A549 (cell line): ENCODE data around the gene ADK. TPM values are rescaled to one million over a fixed set of nuclear protein-coding genes. Genes with fewer than 3 reads are reported as not detected.

Experiments
- ATAC-seq, 2 experiments: fragments of 200-7000 bp in 1 of 2; fragments of >200 bp in 1 of 2; cut with Nextera tagmentation in 1 of 2; cut with Tn5 transposase in 1 of 2; 3 replicates each; pipeline versions ENCODE4 v1.8.0 to v1.9.1; 2018 to 2020; ENCODE audit warnings: mild to moderate bottlenecking in 1 of 2, moderate library complexity in 1 of 2
- CTCF ChIA-PET: fragments of 300-600 bp; sonication (Branson Sonifier 250); formaldehyde crosslinking; extraction: SDS; loops from one replicate; lab custom pipeline; 2021; ENCODE audit warnings: antibody characterized with exemption, inconsistent platforms; lab: Yijun Ruan, JAX
- POLR2A ChIA-PET: fragments of 350-600 bp; formaldehyde crosslinking; extraction: SDS; loops from one replicate; lab custom pipeline; 2021; ENCODE audit warnings: antibody characterized with exemption, inconsistent platforms; lab: Yijun Ruan, JAX
- DNase-seq, 2 experiments: peaks; one replicate each; pipeline versions ENCODE4 v3.0.0 to v3.0.0-alpha.2; 2011 to 2016; ENCODE audit warnings: low read depth in 1 of 2, low spot score in 1 of 2
- FAIRE-seq: peaks from 2 replicates; lab custom pipeline; 2011; peaks lifted over from hg19 to GRCh38; lab: Jason Lieb, UNC
- H3K27ac ChIP-seq, 2 experiments: fragments of >200 bp; sonication (Bioruptor Twin); formaldehyde crosslinking; 3 replicates each; pipeline ENCODE4 v1.5.1; 2016 to 2017
- H3K4me1 ChIP-seq: fragments of >200 bp; sonication (Bioruptor Twin); formaldehyde crosslinking; 3 replicates; pipeline ENCODE4 v1.6.1; 2016
- H3K4me2 ChIP-seq: fragments of >200 bp; sonication (Bioruptor Twin); formaldehyde crosslinking; 3 replicates; pipeline ENCODE4 v1.6.1; 2016
- H3K4me3 ChIP-seq: fragments of >200 bp; sonication (Bioruptor Twin); formaldehyde crosslinking; 3 replicates; pipeline ENCODE4 v1.5.1; 2016
- H3K9me3 ChIP-seq: fragments of >200 bp; sonication (Bioruptor Twin); formaldehyde crosslinking; 3 replicates; pipeline ENCODE4 v1.6.1; 2016
- BHLHE40 ChIP-seq: IDR thresholded peaks from 2 replicates; pipeline ENCODE4 v1.6.1; 2012; ENCODE audit warnings: low read depth, low read length, inconsistent platforms
- CBX8 ChIP-seq: fragments of 200-600 bp; sonication (generic); IDR thresholded peaks from 2 replicates; pipeline ENCODE4 v1.6.1; 2016
- CHD2 ChIP-seq: fragments of 150-350 bp; IDR thresholded peaks from 2 replicates; pipeline ENCODE4 v1.6.1; 2014; ENCODE audit warnings: low read length; ENCODE audit not compliant: partially characterized antibody
- ESRRA ChIP-seq: fragments of 150-350 bp; IDR thresholded peaks from 2 replicates; pipeline ENCODE4 v1.6.1; 2014; ENCODE audit warnings: mild to moderate bottlenecking, low read length, borderline replicate concordance
- FOXS1 ChIP-seq: fragments of 250-450 bp; sonication (Bioruptor Pico); IDR thresholded peaks from 2 replicates; pipeline ENCODE4 v1.5.0; 2020; ENCODE audit warnings: mild to moderate bottlenecking, moderate library complexity
- HOXA7 ChIP-seq: fragments of 250-450 bp; sonication (Bioruptor Pico); IDR thresholded peaks from 2 replicates; pipeline ENCODE4 v1.5.0; 2020; ENCODE audit warnings: mild to moderate bottlenecking, moderate library complexity
- HOXB13 ChIP-seq: fragments of 250-450 bp; sonication (Bioruptor Pico); IDR thresholded peaks from 2 replicates; pipeline ENCODE4 v1.5.0; 2020; ENCODE audit warnings: low read depth, mild to moderate bottlenecking, moderate library complexity
- JUNB ChIP-seq: fragments of >200 bp; sonication (Bioruptor Twin); formaldehyde crosslinking; IDR thresholded peaks from 2 replicates; pipeline ENCODE4 v1.6.1; 2016
- MAZ ChIP-seq: fragments of 150-350 bp; IDR thresholded peaks from 2 replicates; pipeline ENCODE4 v1.6.1; 2014; ENCODE audit warnings: antibody characterized with exemption, low read depth, low read length, borderline replicate concordance
- NFE2L2 ChIP-seq: fragments of 150-350 bp; conservative IDR thresholded peaks from 2 replicates; pipeline ENCODE4 v1.6.1; 2014; ENCODE audit warnings: low read length
- NR3C1 ChIP-seq: fragments of >200 bp; sonication (Bioruptor Twin); formaldehyde crosslinking; IDR thresholded peaks from 3 replicates; pipeline ENCODE4 v1.6.1; 2017
- POLR2A ChIP-seq: IDR thresholded peaks from 2 replicates; pipeline ENCODE4 v1.6.1; 2012; ENCODE audit warnings: mild to moderate bottlenecking, low read length
- RAD21 ChIP-seq, 2 experiments: fragments of >200 bp in 1 of 2; sonication (Bioruptor Twin) in 1 of 2; formaldehyde crosslinking in 1 of 2; IDR thresholded peaks in 1 of 2; conservative IDR thresholded peaks in 1 of 2; 2 replicates in 1 of 2; 3 replicates in 1 of 2; pipeline ENCODE4 v1.6.1; 2012 to 2018; ENCODE audit warnings: inconsistent platforms in 1 of 2
- RARB ChIP-seq: fragments of 250-450 bp; sonication (Bioruptor Pico); IDR thresholded peaks from 2 replicates; pipeline ENCODE4 v1.8.0; 2021; ENCODE audit warnings: mild to moderate bottlenecking, moderate library complexity
- SMC3 ChIP-seq: fragments of >200 bp; sonication (Bioruptor Twin); formaldehyde crosslinking; IDR thresholded peaks from 3 replicates; pipeline ENCODE4 v1.6.1; 2018; ENCODE audit warnings: inconsistent platforms
- TFCP2L1 ChIP-seq: fragments of 250-450 bp; sonication (Bioruptor Pico); IDR thresholded peaks from 2 replicates; pipeline ENCODE4 v1.5.0; 2021; ENCODE audit warnings: mild to moderate bottlenecking
- ZNF302 ChIP-seq: fragments of 250-450 bp; sonication (Bioruptor Pico); IDR thresholded peaks from 2 replicates; pipeline ENCODE4 v1.9.0; 2021; ENCODE audit warnings: inconsistent platforms, mild to moderate bottlenecking, moderate library complexity
- ZSCAN20 ChIP-seq: fragments of 250-450 bp; sonication (Bioruptor Pico); IDR thresholded peaks from 2 replicates; pipeline ENCODE4 v1.8.0; 2022; ENCODE audit warnings: mild to moderate bottlenecking, moderate library complexity
- WGBS: methylation state at CpG from one replicate; pipeline ENCODE4 v1.1.6; 2017; ENCODE audit errors: missing lambda C conversion rate; 5-methylcytosine and 5-hydroxymethylcytosine counted together
- polyA plus RNA-seq, 4 experiments: library from polyadenylated mRNA; depleted of rRNA in 3 of 4; stranded (reverse); fragments of >200 nt; fragmentation: RNase III in 1 of 4; extraction: RNeasy Plus Mini Kit Qiagen cat#74134 plus additional on column Dnase treatment in 1 of 4; gene quantifications; 2 replicates in 3 of 4; 3 replicates in 1 of 4; pipeline ENCODE4 v1.2.3, GENCODE V29; 2011 to 2017
- TF ChIP-seq, protein P1 (sequence below): fragments of 200-600 bp; sonication (generic); IDR thresholded peaks from 2 replicates; pipeline ENCODE4 v1.6.1; 2016; ENCODE audit warnings: antibody characterized with exemption, mild to moderate bottlenecking, moderate library complexity
- TF ChIP-seq, protein P2 (sequence below): fragments of 250-450 bp; sonication (Bioruptor Pico); IDR thresholded peaks from 2 replicates; pipeline ENCODE4 v1.5.0; 2020; ENCODE audit warnings: low read depth, mild to moderate bottlenecking, moderate library complexity
- TF ChIP-seq, protein P3 (sequence below): fragments of >200 bp; sonication (Bioruptor Twin); formaldehyde crosslinking; IDR thresholded peaks from 3 replicates; pipeline ENCODE4 v1.6.1; 2016
- TF ChIP-seq, protein P4 (sequence below): IDR thresholded peaks from 2 replicates; pipeline ENCODE4 v1.6.1; 2012; ENCODE audit warnings: low read depth, borderline replicate concordance
- TF ChIP-seq, protein P5 (sequence below): fragments of >200 bp; sonication (Bioruptor Twin); formaldehyde crosslinking; IDR thresholded peaks from 3 replicates; pipeline ENCODE4 v1.5.1; 2016

ADK gene
- polyA plus RNA-seq, 2 of the 4 experiments (the other 2 are of a cell fraction): 35.8 to 40.7 TPM

DNA sequence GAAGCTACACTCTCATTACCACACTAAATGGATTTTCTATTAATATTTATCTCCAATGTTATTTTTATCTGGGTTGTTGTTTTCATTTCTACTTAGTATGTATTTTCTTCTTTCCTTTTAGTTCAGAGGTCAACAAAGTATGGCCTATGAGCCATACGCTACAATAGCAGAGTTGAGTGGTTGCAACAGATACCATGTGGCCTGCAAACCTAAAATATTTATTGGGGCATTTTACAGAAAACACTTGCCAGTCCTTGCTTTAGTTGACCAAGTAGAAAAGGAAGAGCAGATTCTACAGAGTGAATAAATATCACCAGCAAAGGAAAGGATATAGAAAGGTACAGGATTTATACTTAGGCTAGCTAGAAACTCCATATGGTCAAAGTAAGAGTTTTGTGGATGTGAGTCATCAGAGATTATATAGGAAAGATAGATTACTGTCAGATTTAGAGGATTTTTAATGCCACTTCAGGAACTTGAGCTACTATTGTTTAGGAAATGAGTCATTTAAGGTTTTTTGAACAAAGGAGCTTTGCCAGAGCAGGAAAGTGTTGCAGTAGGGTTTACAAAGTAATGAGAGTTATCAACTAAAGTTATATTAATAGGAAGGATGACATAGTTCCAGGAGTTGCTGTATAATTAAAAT is 352.1 kb downstream of the ADK start:
- ChIA-PET POLR2A (no interaction called here), CTCF (no interaction called here)
- no peak for ATAC-seq
- FAIRE-seq: peak; percentile 70
- no peak for DNase-seq
- H3K4me1 ChIP-seq: peaks cover 10% of the 10 kb centered on the region
- TF ChIP-seq MAZ (no peak), HOXB13 (CRISPR knock-in tag) (no peak), NFE2L2 (no peak), CBX8 (no peak), JUNB (no peak)
- TF ChIP-seq, protein P1, sequence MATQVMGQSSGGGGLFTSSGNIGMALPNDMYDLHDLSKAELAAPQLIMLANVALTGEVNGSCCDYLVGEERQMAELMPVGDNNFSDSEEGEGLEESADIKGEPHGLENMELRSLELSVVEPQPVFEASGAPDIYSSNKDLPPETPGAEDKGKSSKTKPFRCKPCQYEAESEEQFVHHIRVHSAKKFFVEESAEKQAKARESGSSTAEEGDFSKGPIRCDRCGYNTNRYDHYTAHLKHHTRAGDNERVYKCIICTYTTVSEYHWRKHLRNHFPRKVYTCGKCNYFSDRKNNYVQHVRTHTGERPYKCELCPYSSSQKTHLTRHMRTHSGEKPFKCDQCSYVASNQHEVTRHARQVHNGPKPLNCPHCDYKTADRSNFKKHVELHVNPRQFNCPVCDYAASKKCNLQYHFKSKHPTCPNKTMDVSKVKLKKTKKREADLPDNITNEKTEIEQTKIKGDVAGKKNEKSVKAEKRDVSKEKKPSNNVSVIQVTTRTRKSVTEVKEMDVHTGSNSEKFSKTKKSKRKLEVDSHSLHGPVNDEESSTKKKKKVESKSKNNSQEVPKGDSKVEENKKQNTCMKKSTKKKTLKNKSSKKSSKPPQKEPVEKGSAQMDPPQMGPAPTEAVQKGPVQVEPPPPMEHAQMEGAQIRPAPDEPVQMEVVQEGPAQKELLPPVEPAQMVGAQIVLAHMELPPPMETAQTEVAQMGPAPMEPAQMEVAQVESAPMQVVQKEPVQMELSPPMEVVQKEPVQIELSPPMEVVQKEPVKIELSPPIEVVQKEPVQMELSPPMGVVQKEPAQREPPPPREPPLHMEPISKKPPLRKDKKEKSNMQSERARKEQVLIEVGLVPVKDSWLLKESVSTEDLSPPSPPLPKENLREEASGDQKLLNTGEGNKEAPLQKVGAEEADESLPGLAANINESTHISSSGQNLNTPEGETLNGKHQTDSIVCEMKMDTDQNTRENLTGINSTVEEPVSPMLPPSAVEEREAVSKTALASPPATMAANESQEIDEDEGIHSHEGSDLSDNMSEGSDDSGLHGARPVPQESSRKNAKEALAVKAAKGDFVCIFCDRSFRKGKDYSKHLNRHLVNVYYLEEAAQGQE: no peak
- TF ChIP-seq, protein P2, sequence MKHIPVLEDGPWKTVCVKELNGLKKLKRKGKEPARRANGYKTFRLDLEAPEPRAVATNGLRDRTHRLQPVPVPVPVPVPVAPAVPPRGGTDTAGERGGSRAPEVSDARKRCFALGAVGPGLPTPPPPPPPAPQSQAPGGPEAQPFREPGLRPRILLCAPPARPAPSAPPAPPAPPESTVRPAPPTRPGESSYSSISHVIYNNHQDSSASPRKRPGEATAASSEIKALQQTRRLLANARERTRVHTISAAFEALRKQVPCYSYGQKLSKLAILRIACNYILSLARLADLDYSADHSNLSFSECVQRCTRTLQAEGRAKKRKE (CRISPR knock-in tag): no peak
- no peaks in the 10 kb centered on the region for H3K9me3 ChIP-seq
- H3K4me2 ChIP-seq: no peak overlapping the region; the same call in 2 of the 3 replicates
- 98% methylated on average over 1 of the region's 1 CpG for WGBS
- no peak overlapping the region for H3K27ac ChIP-seq
- H3K4me3 ChIP-seq: no peak overlapping the region

DNA sequence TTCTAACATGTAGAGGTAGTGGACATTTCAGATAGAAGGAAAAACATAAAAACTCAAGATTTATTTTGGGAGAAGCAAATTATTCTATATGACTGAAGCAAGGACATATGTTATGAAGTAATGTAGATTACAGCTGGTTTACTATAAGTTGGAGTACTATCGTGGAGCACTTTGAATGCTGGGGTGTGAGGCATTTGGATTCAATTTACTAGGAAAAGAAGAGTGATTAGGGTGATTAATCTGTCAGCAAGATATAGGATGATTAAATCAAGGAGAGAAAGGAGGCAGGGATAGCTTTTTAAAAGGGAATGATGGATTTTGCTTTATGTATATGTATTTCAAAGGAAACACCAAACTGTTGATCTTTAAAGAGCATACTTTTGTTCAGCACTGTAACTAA is 356.9 kb downstream of the ADK start:
- no peak for FAIRE-seq
- DNase-seq: no peak
- 95% methylated on average over 1 of the region's 1 CpG for WGBS
- no peak overlapping the region for H3K4me2 ChIP-seq
- no peak overlapping the region for H3K4me3 ChIP-seq
- no peak for TF ChIP-seq RARB (CRISPR knock-in tag)
- TF ChIP-seq, protein P3, sequence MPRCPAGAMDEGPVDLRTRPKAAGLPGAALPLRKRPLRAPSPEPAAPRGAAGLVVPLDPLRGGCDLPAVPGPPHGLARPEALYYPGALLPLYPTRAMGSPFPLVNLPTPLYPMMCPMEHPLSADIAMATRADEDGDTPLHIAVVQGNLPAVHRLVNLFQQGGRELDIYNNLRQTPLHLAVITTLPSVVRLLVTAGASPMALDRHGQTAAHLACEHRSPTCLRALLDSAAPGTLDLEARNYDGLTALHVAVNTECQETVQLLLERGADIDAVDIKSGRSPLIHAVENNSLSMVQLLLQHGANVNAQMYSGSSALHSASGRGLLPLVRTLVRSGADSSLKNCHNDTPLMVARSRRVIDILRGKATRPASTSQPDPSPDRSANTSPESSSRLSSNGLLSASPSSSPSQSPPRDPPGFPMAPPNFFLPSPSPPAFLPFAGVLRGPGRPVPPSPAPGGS: no peak
- H3K27ac ChIP-seq: no peak overlapping the region
- H3K4me1 ChIP-seq: peaks cover 8% of the 10 kb centered on the region
- no peak for ATAC-seq
- ChIA-PET POLR2A (no interaction called here), CTCF (no interaction called here)
- peaks cover 12% of the 10 kb centered on the region; the same call in 2 of the 3 replicates for H3K9me3 ChIP-seq

DNA sequence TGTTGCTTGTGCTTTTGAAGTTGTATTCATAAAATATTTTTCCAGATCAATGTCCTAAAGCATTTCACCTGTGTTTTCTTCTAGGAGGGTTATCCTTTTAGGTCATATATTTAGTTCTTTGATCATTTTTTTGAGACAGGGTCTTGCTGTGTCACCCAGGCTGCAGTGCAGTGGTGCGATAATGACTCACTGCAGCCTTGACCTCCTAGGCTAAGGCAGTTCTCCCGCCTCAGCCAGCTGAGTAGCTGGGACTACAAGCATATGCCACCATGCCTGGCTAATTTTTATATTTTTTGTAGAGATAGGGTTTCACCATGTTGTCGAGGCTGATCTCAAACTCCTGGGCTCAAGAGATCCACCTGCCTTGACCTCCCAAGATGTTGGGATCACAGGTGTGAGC is 359.6 kb downstream of the ADK start:
- POLR2A ChIA-PET: no interaction called here

More for the DNA sequence above, 359.6 kb downstream of the ADK start:
- CTCF ChIA-PET: no interaction called here
- DNase-seq (no peak), ATAC-seq (no peak), FAIRE-seq (no peak)
- H3K4me2 ChIP-seq: no peak overlapping the region
- no peak overlapping the region for H3K27ac ChIP-seq
- 93% methylated on average over 3 of the region's 3 CpGs for WGBS
- peaks cover 30% of the 10 kb centered on the region for H3K9me3 ChIP-seq
- no peaks in the 10 kb centered on the region for H3K4me1 ChIP-seq
- no peak for TF ChIP-seq ZSCAN20 (CRISPR knock-in tag)
- TF ChIP-seq, protein P4, sequence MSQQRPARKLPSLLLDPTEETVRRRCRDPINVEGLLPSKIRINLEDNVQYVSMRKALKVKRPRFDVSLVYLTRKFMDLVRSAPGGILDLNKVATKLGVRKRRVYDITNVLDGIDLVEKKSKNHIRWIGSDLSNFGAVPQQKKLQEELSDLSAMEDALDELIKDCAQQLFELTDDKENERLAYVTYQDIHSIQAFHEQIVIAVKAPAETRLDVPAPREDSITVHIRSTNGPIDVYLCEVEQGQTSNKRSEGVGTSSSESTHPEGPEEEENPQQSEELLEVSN: no peak
- TF ChIP-seq ESRRA: no peak
- no peak for TF ChIP-seq SMC3
- no peak for TF ChIP-seq FOXS1 (CRISPR knock-in tag)
- TF ChIP-seq POLR2A: no peak
- TF ChIP-seq NFE2L2: no peak
- no peak for TF ChIP-seq RAD21 (conservative IDR thresholded peaks at IDR 0.05 in 1 of 2, IDR thresholded peaks at IDR 0.05 in 1 of 2)
- TF ChIP-seq HOXA7 (CRISPR knock-in tag): no peak
- TF ChIP-seq NR3C1: no peak
- no peak for TF ChIP-seq TFCP2L1 (CRISPR knock-in tag)
- no peak for TF ChIP-seq CHD2
- no peak for TF ChIP-seq ZNF302 (CRISPR knock-in tag)
- TF ChIP-seq, protein P5, sequence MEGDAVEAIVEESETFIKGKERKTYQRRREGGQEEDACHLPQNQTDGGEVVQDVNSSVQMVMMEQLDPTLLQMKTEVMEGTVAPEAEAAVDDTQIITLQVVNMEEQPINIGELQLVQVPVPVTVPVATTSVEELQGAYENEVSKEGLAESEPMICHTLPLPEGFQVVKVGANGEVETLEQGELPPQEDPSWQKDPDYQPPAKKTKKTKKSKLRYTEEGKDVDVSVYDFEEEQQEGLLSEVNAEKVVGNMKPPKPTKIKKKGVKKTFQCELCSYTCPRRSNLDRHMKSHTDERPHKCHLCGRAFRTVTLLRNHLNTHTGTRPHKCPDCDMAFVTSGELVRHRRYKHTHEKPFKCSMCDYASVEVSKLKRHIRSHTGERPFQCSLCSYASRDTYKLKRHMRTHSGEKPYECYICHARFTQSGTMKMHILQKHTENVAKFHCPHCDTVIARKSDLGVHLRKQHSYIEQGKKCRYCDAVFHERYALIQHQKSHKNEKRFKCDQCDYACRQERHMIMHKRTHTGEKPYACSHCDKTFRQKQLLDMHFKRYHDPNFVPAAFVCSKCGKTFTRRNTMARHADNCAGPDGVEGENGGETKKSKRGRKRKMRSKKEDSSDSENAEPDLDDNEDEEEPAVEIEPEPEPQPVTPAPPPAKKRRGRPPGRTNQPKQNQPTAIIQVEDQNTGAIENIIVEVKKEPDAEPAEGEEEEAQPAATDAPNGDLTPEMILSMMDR: no peak
- TF ChIP-seq CBX8: no peak
- TF ChIP-seq BHLHE40: no peak
- TF ChIP-seq, all 56 proteins: peak for 0
- H3K4me3 ChIP-seq: no peak overlapping the region
